ENCODE measurements around the gene CSNK1A1L.

Gene CSNK1A1L

GRCh38 chr13:37106642-37107041, 1.2 kb upstream of the CSNK1A1L start:
- no peak for DNase-seq

- no peak for DNase-seq
Observed at GRCh38 chr13:37102896-37103295, 2.6 kb downstream of the CSNK1A1L start.

GRCh38 chr13:37101201-37101600, 4.3 kb downstream of the CSNK1A1L start:
- DNase-seq = no peak

GRCh38 chr13:37100731-37101130, 4.7 kb downstream of the CSNK1A1L start:
- no peak for DNase-seq

- DNase-seq = no peak
Observed at GRCh38 chr13:37097076-37097475, 8.4 kb downstream of the CSNK1A1L start.

- no peak for DNase-seq
Observed at GRCh38 chr13:37094840-37095239, 10.6 kb downstream of the CSNK1A1L start.

GRCh38 chr13:37094099-37094498, 11.4 kb downstream of the CSNK1A1L start:
- DNase-seq = no peak

GRCh38 chr13:37091835-37092234, 13.6 kb downstream of the CSNK1A1L start:
- no peak for DNase-seq

GRCh38 chr13:37090912-37091311, 14.6 kb downstream of the CSNK1A1L start:
- DNase-seq = no peak

GRCh38 chr13:37089495-37089894, 16.0 kb downstream of the CSNK1A1L start:
- DNase-seq = no peak

GRCh38 chr13:37087486-37087885, 18.0 kb downstream of the CSNK1A1L start:
- DNase-seq = no peak

- no peak for DNase-seq
Observed at GRCh38 chr13:37085606-37086005, 19.9 kb downstream of the CSNK1A1L start.

- DNase-seq = no peak
Observed at GRCh38 chr13:37076818-37077217, 28.6 kb downstream of the CSNK1A1L start.

GRCh38 chr13:37075164-37075563, 30.3 kb downstream of the CSNK1A1L start:
- DNase-seq = no peak

GRCh38 chr13:37074703-37075102, 30.8 kb downstream of the CSNK1A1L start:
- DNase-seq = no peak

GRCh38 chr13:37072024-37072423, 33.4 kb downstream of the CSNK1A1L start:
- no peak for DNase-seq

GRCh38 chr13:37070956-37071355, 34.5 kb downstream of the CSNK1A1L start:
- no peak for DNase-seq

- DNase-seq = no peak
Observed at GRCh38 chr13:37070145-37070695, 35.2 kb downstream of the CSNK1A1L start.

- DNase-seq = no peak
Observed at GRCh38 chr13:37069597-37070103, 35.8 kb downstream of the CSNK1A1L start.

GRCh38 chr13:37068962-37069361, 36.5 kb downstream of the CSNK1A1L start:
- DNase-seq = no peak

GRCh38 chr13:37067874-37068273, 37.6 kb downstream of the CSNK1A1L start:
- DNase-seq = no peak

- no peak for DNase-seq
Observed at GRCh38 chr13:37065890-37066526, 39.5 kb downstream of the CSNK1A1L start.

- DNase-seq = no peak
Observed at GRCh38 chr13:37059848-37060192, 45.6 kb downstream of the CSNK1A1L start.

- peak; percentile 94 for DNase-seq
Observed at GRCh38 chr13:37058910-37059847, 46.3 kb downstream of the CSNK1A1L start, which contains the start of gene SUPT20H. SUPT20H (minus strand) TSS chr13:37059688; CDS start chr13:37051490, 8,198 bp downstream.
